Stimulated activated CD8-positive, alpha-beta memory T cell treated with anti-CD3 and anti-CD28 coated beads, Interleukin-15, amount 100 ng/mL, for 1 hour (primary cell): Measurements from ENCODE around the gene DTNA.

Experiments used
- DNase-seq: peaks from one replicate; pipeline ENCODE4 v3.0.0-alpha.2; 2020; ENCODE audit warnings: low read depth

DTNA gene

GRCh38 chr18:34936772-34937171, 226.7 kb downstream of the DTNA start:
- DNase-seq = no peak

GRCh38 chr18:34938090-34938489, 228.0 kb downstream of the DTNA start:
- DNase-seq = no peak
